ENCODE measurements around the gene RAE1. TPM values are rescaled to one million over a fixed set of nuclear protein-coding genes. Genes with fewer than 3 reads are reported as not detected.
A peak's percentile ranks its signal among the peaks of the same experiment; 100 is the strongest.
"Not testable (repeated sequence)": the region's sequence is repeated elsewhere in the genome, so short reads cannot be mapped to it uniquely, and the experiment has no call there.

RAE1 gene
- total and polyA plus RNA-seq, 3 donors from 2014 or later, result 111 to 292 (median 157) TPM

DNA sequence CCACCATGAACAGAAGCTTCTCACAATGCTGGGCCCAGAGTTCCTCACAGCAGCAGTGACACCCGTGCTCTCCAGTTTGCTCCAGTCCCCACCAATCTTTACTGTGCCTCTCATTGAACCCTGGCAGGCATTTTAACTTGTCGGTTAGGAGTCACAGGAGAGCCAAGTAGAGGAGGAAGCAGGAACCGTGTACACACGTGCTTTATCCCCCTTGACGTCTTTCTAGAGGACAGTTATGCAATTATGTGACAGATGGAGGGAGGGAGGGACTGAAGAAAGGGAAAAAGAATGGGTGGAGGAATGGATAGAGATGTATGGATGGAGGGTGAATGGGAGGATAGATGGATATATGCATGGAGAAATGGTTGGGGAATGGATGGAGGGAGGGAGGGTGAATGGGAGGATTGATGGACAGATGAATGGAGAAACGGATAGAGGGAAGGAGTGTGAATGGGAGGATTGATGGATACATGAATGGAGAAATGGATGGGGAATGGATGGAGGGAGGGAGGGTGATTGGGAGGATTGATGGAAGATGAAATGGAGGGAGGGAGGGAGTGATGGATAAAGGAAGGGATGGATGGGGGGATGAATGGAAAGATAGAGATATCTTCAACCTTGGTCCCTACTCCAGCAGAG lies 66.1 kb downstream of the RAE1 start:
- no peak for DNase-seq
- Histone ChIP-seq H3K36me3 (ENCODE audit: low read depth, missing control alignments) (no peaks in the 10 kb centered on the region), H3K4me3 (no peak overlapping the region), H3K27me3 (no peaks in the 10 kb centered on the region), H3K9me3 (no peaks in the 10 kb centered on the region), H3K4me1 (peaks cover 18% of the 10 kb centered on the region), H3K27ac (peak overlapping the region in 1 of 2 donors; percentile 19)
- 61 to 65% methylated on average over 6 of the region's 6 CpGs for WGBS, 2 donors
- TF ChIP-seq, protein P1, sequence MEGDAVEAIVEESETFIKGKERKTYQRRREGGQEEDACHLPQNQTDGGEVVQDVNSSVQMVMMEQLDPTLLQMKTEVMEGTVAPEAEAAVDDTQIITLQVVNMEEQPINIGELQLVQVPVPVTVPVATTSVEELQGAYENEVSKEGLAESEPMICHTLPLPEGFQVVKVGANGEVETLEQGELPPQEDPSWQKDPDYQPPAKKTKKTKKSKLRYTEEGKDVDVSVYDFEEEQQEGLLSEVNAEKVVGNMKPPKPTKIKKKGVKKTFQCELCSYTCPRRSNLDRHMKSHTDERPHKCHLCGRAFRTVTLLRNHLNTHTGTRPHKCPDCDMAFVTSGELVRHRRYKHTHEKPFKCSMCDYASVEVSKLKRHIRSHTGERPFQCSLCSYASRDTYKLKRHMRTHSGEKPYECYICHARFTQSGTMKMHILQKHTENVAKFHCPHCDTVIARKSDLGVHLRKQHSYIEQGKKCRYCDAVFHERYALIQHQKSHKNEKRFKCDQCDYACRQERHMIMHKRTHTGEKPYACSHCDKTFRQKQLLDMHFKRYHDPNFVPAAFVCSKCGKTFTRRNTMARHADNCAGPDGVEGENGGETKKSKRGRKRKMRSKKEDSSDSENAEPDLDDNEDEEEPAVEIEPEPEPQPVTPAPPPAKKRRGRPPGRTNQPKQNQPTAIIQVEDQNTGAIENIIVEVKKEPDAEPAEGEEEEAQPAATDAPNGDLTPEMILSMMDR (IDR thresholded peaks at IDR 0.05), result no peak
- no peak for TF ChIP-seq POLR2A (IDR thresholded peaks at IDR 0.05)
- intact Hi-C loops (cut with DNase I; ENCODE audit: low total_unique reads), result no loop called here

DNA sequence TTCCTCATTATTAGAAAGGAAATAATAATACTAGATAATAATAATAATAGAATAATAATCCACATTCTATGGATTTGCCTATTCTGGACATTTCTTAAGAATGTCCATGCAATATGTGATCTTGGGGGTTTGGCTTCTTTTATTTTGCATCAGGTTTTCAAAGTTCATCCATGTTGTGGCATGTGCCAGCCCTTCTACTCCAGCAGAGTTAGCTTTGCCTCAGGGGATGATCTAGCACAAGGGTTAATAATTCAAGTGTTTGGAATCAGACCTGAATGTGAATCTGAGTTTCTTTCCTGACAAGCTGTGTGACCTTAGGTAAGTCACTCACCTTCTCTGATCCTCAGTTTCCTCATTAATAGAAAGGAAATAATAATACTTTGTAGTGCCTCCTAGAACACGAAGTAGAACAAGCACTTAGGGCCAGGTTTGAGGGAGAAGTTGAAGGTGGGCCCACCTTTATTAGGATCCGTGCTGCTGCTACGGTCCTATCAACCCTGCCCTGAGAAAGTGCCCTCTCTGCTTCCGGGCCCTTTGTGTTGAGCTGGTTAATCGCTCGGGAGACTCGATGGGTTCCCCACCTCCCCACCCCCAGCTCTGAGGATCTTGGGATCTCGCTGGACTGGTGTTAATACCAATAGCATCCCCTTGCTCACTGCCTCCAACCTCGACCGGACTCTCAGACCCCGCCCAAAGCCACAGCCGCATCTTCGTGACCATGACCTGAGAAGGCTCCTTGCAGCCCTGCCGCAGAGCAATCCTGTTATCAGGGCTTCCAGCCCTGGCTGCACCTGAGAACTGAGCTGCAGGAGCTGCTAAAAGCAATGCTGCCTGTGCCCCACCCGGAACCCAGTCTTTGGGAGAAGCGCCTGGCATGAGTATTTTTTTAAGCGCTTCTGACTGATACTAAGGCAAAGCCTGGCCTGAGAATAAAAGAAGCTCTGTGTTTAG lies 67.0 kb downstream of the RAE1 start:
- intact Hi-C loops (cut with DNase I; ENCODE audit: low total_unique reads), result no loop called here
- peak overlapping the region; percentile 43 to 44 for H3K27ac ChIP-seq
- no peaks in the 10 kb centered on the region for H3K9me3 ChIP-seq
- H3K4me3 ChIP-seq, result no peak overlapping the region
- no peaks in the 10 kb centered on the region for H3K27me3 ChIP-seq
- H3K36me3 ChIP-seq (ENCODE audit: low read depth, missing control alignments), result no peaks in the 10 kb centered on the region
- no peak for TF ChIP-seq POLR2A (IDR thresholded peaks at IDR 0.05)
- TF ChIP-seq, protein P1 (IDR thresholded peaks at IDR 0.05), result no peak
- peaks cover 10% of the 10 kb centered on the region for H3K4me1 ChIP-seq
- peak; percentile 77 for DNase-seq
- WGBS, 2 donors, result 39 to 53% methylated on average over 11 to 17 of the region's 17 CpGs

DNA sequence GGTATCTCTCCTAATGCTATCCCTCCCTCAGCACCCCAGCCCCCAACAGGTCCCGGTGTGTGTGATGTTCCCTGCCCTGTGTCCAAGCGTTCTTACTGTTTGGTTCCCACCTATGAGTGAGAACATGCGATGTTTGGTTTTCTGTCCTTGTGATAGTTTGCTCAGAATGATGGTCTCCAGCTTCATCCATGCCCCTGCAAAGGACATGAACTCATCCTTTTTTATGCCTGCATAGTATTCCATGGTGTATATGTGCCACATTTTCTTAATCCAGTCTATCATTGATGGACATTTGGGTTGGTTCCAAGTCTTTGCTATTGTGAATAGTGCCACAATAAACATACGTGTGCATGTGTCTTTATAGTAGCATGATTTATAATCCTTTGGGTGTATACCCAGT lies 68.4 kb downstream of the RAE1 start:
- intact Hi-C loops (cut with DNase I; ENCODE audit: low total_unique reads), result not testable (repeated sequence)
- WGBS, 2 donors, result 87 to 96% methylated on average over 4 of the region's 4 CpGs

DNA sequence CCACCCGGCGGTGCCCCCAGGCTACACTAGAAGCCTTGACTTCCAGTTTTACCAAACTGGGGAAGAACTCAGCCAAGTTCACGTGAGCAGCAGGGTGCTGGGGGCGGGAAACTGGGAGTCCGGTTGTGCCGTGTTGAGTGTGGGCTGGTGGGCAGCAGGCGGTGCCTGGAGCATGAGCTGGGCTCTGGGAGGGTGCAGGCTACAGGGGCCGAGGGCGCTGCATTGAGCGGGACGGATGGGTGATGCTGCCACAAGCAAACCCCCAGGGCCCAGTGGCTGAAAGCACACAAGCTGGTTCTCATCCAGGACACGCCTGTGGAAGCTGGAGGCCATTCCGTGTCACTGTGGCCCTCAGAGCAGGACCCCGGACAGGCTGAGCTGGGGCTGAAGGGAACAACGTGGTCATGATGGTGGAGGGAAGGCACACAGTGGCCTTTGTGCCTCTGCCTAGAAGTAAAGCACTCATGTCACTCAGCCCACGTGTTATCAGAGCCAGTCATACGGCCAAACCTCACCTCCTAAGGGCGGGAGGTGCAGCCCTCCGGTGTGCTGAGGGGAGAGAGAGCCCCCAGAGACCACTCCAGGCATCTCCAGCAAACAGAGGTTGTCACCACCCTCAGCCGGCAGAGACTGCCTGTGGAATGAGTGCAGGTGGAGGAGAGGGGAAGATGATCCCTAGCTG lies 69.7 kb downstream of the RAE1 start:
- TF ChIP-seq, protein P1 (IDR thresholded peaks at IDR 0.05), result no peak
- no peak for TF ChIP-seq POLR2A (IDR thresholded peaks at IDR 0.05)
- WGBS, 2 donors, result 74 to 78% methylated on average over 19 to 20 of the region's 20 CpGs
- H3K27me3 ChIP-seq, result no peaks in the 10 kb centered on the region

More for the DNA sequence above, 68.4 kb downstream of the RAE1 start:
- H3K4me3 ChIP-seq; H3K36me3 ChIP-seq (ENCODE audit: low read depth, missing control alignments); H3K4me1 ChIP-seq; H3K9me3 ChIP-seq; H3K27me3 ChIP-seq; DNase-seq: not testable (repeated sequence)
- peak overlapping the region; percentile 22 to 29 for H3K27ac ChIP-seq

More for the DNA sequence above, 69.7 kb downstream of the RAE1 start:
- no peak for DNase-seq
- Histone ChIP-seq H3K27ac (no peak overlapping the region), H3K36me3 (ENCODE audit: low read depth, missing control alignments) (no peaks in the 10 kb centered on the region), H3K4me1 (peaks cover 13% of the 10 kb centered on the region), H3K4me3 (no peak overlapping the region), H3K9me3 (no peaks in the 10 kb centered on the region)
- intact Hi-C loops (cut with DNase I; ENCODE audit: low total_unique reads), result no loop called here

All from testis (tissue), 3 donors.